Measurements from ENCODE around the gene DGKD.

GRCh38 chr2:233441161-233442027 lies 87.1 kb downstream of the DGKD start:
- TF ChIP-seq TAF1 (IDR thresholded peaks at IDR 0.05; ENCODE audit: borderline replicate concordance, low read depth, low read length) = no peak
- no peak for TF ChIP-seq CTCF (IDR thresholded peaks at IDR 0.05 in 2 of 3, conservative IDR thresholded peaks at IDR 0.05 in 1 of 3; ENCODE audit: control insufficient read depth in 2 of 3, extremely low read depth in 1 of 3, insufficient read depth in 1 of 3, low read depth in 3 of 3, low read length in 3 of 3)
- no peak for TF ChIP-seq USF2 (IDR thresholded peaks at IDR 0.05; ENCODE audit: borderline replicate concordance, low read depth, low read length)
- no peak for TF ChIP-seq BRCA1 (IDR thresholded peaks at IDR 0.05; ENCODE audit: low read depth, low read length)
- no peak for TF ChIP-seq MEF2A (IDR thresholded peaks at IDR 0.05; ENCODE audit: insufficient read depth, low read depth, low read length)
- no peak for TF ChIP-seq CREB1 (IDR thresholded peaks at IDR 0.05; ENCODE audit: low read depth)
- TF ChIP-seq MAX (IDR thresholded peaks at IDR 0.05; ENCODE audit: low read depth, low read length) = no peak
- TF ChIP-seq HCFC1 (IDR thresholded peaks at IDR 0.05; ENCODE audit: low read length) = no peak
- TF ChIP-seq SREBF1 (IDR thresholded peaks at IDR 0.05; ENCODE audit: low read length) = no peak
- no peak for TF ChIP-seq ZSCAN29 (IDR thresholded peaks at IDR 0.05)
